Measurements from ENCODE around the gene UBA5.

The UBA5 gene

GRCh38 chr3:132721479-132722164, 61.5 kb downstream of the UBA5 start:
- DNase-seq = no peak

GRCh38 chr3:132722165-132723023, 62.3 kb downstream of the UBA5 start, which contains the start of gene NPHP3:
TSS of gene NPHP3 (minus strand) at chr3:132722409. CDS start at chr3:132722355, 54 bp downstream.
- DNase-seq = peak; percentile 95

GRCh38 chr3:132723024-132723950, 63.2 kb downstream of the UBA5 start:
- DNase-seq = no peak

GRCh38 chr3:132726341-132726823, 66.3 kb downstream of the UBA5 start:
- no peak for DNase-seq

Measured in GOT3 (cell line).